ENCODE measurements around the gene NACC2.
"Not testable (repeated sequence)": the region's sequence is repeated elsewhere in the genome, so short reads cannot be mapped to it uniquely, and the experiment has no call there.

The NACC2 gene

GRCh38 chr9:136028760-136029470 is 66.2 kb downstream of the NACC2 start:
- no peak for DNase-seq (ENCODE audit: low read depth, low spot score)
- no peak overlapping the region for H3K27ac ChIP-seq

DNA sequence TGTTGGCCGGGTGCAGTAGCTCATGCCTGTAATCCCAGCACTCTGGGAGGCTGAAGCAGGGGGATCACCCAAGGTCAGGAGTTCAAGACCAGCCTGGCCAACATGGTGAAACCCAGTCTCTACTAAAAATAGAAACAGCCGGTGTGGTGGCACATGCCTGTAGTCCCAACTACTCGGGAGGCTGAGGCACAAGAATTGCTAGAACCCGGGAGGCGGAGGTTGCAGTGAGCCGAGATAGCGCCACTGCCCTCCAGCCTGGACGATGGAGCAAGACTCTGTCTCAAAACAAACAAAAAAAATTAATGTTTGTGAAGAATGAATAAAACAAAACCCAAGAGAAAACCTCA is 68.2 kb downstream of the NACC2 start:
- not testable (repeated sequence) for H3K27ac ChIP-seq; DNase-seq (ENCODE audit: low read depth, low spot score)

- no peak overlapping the region for H3K27ac ChIP-seq
- DNase-seq (ENCODE audit: low read depth, low spot score) = no peak
These were observed 68.7 kb downstream of the NACC2 start for GRCh38 chr9:136026266-136026942.

- DNase-seq (ENCODE audit: low read depth, low spot score) = no peak
- H3K27ac ChIP-seq = no peak overlapping the region
These were observed 69.6 kb downstream of the NACC2 start for GRCh38 chr9:136025481-136025880.

GRCh38 chr9:136024696-136025316 is 70.3 kb downstream of the NACC2 start:
- no peak for DNase-seq (ENCODE audit: low read depth, low spot score)
- no peak overlapping the region for H3K27ac ChIP-seq

DNA sequence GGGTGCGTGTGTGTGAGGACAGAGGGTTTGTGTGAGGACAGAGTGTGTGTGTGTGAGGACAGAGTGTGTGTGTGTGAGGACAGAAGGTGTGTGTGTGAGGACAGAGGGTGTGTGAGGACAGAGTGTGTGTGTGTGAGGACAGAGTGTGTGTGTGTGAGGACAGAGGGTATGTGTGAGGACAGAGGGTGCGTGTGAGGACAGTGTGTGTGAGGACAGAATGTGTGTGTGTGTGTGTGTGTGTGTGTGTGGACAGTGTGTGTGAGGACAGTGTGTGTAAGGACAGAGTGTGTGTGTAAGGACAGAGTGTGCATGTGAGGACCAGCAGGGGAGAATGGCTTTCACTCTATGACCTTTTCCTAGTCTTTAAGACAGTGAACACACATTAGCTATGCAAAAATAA is 70.8 kb downstream of the NACC2 start:
- no peak overlapping the region for H3K27ac ChIP-seq
- DNase-seq (ENCODE audit: low read depth, low spot score) = no peak

DNA sequence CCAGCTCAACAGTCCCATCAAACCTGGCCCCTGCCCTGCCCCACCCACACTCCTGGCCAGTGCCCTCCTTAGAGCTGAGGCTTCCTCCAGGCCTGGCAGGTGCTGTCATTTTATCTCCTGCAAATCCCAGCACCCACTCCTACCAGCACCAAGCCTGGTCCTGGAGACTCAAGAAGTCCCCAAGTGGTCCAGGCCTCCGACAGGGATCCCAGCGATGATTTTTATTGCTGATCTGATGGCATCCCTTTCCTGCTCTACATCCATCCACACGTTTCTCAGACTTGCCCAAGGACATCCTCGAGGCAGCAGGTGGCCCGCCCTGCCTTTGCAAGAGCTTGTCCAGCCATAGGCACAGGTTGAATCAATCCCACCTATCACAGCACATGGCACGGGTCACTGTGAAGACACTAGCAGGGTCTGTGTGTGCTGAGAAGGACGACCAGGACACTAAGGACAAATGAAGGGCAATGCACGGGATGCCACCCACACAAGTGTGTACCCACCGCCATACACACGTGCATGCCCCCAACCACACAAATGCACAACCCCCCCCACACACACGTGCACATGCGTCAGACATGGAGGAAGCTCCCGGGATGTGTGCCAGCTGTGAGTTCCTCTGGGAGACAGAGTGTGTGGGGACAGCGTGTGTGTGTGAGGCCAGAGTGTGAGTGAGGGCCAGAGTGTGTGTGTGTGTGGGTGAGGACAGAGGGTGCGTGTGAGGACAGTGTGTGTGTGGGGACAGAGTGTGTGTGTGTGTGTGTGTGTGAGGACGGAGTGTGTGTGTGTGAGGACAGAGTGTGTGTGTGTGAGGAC is 71.5 kb downstream of the NACC2 start:
- no peak overlapping the region for H3K27ac ChIP-seq
- DNase-seq (ENCODE audit: low read depth, low spot score) = no peak

DNA sequence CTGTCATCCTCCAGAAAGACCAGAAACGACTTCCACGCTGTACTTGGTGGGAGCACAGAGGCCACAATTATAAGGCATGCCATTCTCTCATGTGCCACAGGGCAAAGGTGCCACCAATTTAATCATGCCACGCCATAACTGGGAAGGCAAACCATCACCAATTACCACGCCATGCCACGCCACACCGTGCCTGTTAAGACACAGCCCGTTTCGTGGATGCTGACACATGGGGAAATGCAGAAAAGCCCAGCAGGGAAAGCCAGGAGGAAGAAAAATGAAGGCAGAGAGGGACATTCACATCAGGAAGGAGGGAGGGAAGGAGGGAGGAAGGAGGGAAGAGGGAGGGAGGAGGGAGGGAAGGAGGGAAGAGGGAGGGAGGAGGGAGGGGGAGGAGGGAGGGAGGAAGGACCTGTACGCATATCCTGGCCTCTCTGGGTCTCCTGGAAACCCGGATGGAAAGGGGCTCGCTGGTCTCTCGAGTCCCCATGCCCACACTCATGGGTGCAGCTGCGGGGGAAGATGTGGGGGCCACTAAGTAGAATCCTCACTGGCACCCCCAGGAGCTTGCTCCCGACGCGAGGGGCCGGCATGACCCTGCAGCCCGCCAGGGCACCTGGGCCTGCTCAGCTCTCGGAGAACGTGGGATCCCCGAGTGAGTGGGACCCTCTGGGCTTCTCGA is 72.2 kb downstream of the NACC2 start:
- H3K27ac ChIP-seq = no peak overlapping the region
- no peak for DNase-seq (ENCODE audit: low read depth, low spot score)

GRCh38 chr9:136021872-136022681 is 73.0 kb downstream of the NACC2 start:
- no peak overlapping the region for H3K27ac ChIP-seq
- DNase-seq (ENCODE audit: low read depth, low spot score) = no peak

- no peak for DNase-seq (ENCODE audit: low read depth, low spot score)
- H3K27ac ChIP-seq = no peak overlapping the region
These were observed 73.8 kb downstream of the NACC2 start for GRCh38 chr9:136021171-136021871.

DNA sequence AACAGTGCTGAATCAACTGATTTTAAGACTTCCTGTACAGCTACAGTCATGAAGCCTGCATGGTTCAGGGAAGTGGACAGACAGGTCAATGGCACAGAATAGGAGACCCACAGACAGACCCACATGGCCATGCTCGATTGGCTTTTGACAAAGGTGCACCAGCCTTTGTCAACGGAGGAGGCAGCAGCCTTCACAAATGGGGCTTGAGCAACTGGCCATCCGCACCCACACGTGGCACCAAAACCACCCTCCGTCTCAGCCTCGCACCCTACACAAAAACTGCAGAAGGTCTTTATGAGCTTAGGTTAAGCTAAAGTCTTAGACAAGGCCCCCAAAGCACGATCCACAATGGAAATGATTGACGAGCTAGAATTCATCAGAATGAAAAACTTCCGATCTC is 74.4 kb downstream of the NACC2 start:
- H3K27ac ChIP-seq = no peak overlapping the region
- DNase-seq (ENCODE audit: low read depth, low spot score) = no peak

DNA sequence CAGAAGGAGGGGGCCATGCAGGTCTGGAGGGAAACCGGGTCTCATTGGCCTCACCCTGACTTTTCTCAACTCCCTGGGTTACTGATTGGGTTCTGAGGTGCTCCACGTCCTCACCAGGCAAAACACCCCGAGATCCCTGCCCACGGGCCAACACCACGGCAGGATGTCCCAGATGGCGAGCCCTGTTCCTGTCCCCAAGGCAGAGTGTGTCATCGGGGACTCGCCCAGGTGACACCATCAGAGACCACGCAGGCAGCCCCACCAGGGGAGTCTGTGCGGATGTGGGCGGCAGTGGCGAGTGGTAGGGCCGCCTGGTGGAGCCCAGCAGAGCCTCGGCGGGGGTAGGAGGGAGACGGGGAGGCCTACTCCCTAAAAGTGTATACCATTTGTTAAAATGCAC is 74.9 kb downstream of the NACC2 start:
- no peak for DNase-seq (ENCODE audit: low read depth, low spot score)
- H3K27ac ChIP-seq = no peak overlapping the region

GRCh38 chr9:136019681-136020060 is 75.4 kb downstream of the NACC2 start:
- no peak overlapping the region for H3K27ac ChIP-seq

GRCh38 chr9:136019041-136019680 is 75.9 kb downstream of the NACC2 start:
- DNase-seq (ENCODE audit: low read depth, low spot score) = no peak
- H3K27ac ChIP-seq = no peak overlapping the region

More at GRCh38 chr9:136019681-136020060, 75.4 kb downstream of the NACC2 start:
- no peak for DNase-seq (ENCODE audit: low read depth, low spot score)

DNA sequence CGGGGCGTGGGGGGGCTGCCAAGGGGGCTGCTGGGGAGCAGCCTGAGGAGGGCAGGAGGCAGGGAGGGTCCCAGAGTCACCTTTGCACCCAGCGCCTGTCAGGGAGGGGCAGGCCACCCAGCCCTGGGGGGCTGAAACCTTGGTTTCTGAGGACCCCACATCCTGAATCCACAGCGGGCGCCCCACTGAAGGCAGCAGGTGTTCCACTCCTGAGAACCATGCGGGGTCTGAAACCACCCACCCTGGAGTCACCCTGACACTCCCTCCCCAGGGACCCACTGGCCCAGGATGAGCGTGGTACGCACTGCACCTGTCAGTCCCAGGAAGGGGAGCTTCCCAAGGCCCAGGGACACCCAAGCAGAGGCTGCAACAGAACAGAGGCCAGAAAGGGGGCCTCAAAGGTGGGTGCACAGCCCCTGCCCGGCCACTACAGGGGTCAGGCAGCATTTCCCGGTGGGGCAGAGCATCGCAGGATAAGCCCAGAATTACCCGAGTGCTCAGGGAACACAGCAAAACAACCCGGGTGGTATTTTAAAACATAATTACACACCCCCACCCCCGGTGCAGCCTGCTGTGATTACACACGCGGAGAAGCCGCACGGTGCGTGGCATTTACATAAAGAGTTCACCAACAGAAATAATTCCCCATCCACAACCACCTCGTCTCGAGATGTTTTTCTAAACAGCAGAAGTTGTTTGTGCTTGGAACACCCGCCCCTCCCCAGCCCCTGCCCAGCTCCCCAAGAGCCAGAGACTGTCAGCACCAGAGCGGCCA is 76.6 kb downstream of the NACC2 start:
- H3K27ac ChIP-seq = no peak overlapping the region
- no peak for DNase-seq (ENCODE audit: low read depth, low spot score)

DNA sequence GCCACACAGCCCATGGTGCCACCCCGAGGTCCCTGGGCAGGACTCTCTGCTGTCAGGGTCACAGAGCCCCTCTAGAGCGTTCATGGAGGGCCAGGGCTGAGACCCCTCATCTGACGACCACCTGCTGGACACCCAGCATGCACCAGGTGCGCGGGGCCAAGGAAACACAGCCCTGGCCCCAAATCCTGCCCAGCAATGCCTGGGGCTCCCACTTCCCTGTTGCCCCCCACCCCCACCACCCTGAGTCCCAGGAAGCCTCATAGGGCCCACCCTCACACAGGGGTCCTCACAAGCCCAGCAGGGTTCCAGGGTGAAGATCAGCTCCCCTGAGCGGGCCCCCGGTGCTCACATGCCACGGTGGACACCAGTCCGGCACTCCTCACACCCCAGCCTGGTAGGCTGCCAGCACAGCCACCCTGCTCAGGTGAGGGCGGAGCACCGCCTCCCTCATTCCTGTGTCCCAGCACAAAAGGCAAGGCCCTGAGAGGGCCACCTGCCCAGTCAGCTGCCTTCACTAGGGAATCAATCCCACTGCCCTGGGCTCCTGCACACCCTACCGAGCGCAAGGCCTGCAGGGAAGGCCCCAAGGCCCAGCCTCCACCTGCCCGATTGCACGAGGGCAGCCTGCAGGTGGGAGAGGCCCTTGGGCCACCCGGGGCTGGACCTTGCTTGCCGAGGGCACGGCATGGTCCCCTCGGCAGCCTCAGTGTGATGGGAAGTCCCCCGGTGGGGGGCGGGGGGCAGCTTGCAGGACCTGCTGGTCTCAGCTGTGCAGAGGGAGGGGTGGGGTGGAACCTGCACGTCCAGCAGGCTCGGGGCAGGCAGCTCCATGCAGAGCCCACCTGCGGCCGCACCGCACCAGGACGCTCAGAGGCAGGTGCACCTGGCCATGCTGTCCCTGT is 77.5 kb downstream of the NACC2 start:
- H3K27ac ChIP-seq = no peak overlapping the region
- no peak for DNase-seq (ENCODE audit: low read depth, low spot score)

Data from epithelial cell of prostate (primary cell).